Measurements from ENCODE around the gene SENP5. TPM values are rescaled to one million over a fixed set of nuclear protein-coding genes. Genes with fewer than 3 reads are reported as not detected.

Gene SENP5
- polyA plus RNA-seq, 1 donor: 40.4 TPM

DNA sequence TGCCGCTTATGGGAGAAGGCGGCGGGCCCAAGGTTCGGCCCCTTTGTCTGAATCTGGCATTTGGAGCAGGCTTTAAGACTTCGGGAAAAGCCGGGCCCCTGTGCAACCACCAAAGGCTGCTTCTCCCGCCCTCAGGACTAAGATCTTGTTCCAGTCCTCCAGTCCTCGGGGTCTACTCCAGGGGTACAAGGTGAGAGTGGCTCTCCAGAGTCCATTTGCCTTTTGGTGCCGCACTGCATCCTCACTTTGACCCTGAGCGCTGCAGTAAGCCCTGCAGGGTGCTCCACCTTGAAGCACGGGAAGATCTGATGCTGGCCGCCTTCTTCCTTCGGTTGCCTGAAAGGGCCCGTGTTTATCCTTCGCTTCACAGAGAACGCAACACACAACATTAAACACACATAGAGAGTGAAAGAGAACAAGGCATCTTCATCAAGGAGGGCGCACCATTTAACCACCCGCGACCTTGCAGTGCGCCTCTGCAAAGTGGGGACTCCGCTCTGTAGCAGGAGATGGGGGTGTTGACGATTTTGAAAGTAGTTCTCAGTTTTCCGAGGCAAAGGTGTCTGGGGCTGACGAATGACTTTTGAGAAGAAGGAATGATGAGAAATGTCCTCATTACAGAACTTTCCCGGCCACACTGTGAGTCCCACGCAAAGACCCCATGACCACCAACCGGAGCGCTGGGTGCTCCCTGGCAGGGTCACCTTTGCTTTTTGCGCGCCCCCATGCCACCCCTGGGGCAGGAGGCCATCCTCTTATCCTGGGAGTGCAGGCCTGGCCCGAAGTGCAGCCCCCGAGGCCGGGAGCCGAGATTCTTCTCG, 99.9 kb downstream of the SENP5 start:
- no peak for DNase-seq

GRCh38 chr3:196968233-196969133, 100.8 kb downstream of the SENP5 start, which contains the start of gene PIGZ:
TSS of gene PIGZ (minus strand) at chr3:196968833. CDS start at chr3:196952031, 16,802 bp downstream.
- no peak for DNase-seq

GRCh38 chr3:196969134-196969659, 101.5 kb downstream of the SENP5 start:
- DNase-seq: no peak

DNA sequence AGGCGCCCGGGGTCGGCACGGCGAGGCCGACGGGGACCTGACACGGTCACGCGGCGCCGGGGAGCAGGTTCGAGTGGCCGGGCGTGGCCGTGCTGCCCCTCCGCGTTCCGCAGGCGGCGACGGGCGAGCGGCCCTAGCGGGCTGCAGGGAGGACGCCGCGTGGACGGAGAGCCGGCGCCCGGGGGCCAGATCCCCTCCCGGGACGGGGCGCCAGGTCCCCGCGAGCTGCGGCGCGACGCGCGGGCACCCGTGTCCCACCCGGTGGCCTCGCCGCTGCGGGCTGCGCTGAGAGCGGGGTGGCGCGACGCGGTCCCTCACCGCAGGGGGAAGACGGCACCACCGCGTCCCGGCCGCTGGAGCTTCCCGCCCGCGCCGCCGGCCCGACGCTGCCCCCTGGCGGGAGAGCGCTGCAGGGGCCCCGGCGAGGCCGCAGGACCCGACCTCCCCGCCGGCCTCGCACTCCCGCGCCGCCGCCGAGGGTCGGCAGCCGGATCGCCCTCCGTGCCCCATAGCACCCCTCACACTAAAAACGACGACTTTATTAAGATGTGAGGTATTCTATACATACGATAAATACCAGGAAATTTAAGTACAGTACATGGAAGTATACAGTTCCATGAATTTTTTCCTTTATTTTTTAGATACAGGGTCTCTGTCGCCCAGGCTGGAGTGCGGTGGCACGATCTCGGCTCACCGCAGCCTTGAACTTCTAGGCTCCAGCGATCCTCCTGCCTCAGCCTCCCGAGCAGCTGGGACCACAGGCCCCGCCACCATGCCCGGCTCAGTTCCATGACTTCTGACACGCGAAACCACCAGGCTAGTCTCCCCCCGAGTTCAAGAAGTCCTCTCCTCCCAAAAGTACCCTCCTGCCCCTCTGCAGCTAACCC, 102.2 kb downstream of the SENP5 start:
- DNase-seq: no peak

DNA sequence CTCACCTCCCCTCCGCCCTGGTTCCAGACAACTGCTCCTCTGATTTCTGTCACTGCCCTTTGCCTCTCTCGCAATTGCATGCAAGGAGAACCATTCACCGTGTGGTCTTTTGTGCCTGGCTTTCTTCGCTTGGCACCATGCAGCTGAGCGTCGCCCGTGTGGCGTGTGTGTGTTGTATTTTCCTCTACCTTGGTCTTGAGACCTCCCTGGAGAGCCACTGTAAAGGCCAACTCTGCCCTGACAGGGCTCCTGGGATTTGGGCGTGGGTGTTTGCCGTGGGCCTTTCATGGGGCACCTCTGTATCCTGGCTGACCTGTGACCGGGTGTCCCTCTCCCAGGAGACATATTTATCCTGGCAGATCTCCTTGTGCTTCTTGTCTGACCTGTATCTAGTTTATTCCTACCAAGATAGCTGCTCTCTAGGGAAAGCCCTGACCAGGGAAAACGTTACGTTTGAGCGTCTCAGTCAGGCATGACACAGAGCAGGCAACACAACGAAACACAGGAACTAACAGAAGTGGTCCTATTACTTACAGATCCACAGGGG, 102.9 kb downstream of the SENP5 start:
- no peak for DNase-seq

- no peak for DNase-seq
Measured at GRCh38 chr3:196971094-196971698, 103.5 kb downstream of the SENP5 start.

- DNase-seq: no peak
Measured at GRCh38 chr3:196974661-196975060, 106.9 kb downstream of the SENP5 start.

- DNase-seq: no peak
Measured at GRCh38 chr3:196975349-196975748, 107.6 kb downstream of the SENP5 start.

- no peak for DNase-seq
Measured at GRCh38 chr3:196976941-196977340, 109.2 kb downstream of the SENP5 start.

GRCh38 chr3:196979545-196979944, 111.8 kb downstream of the SENP5 start:
- DNase-seq: no peak

DNA sequence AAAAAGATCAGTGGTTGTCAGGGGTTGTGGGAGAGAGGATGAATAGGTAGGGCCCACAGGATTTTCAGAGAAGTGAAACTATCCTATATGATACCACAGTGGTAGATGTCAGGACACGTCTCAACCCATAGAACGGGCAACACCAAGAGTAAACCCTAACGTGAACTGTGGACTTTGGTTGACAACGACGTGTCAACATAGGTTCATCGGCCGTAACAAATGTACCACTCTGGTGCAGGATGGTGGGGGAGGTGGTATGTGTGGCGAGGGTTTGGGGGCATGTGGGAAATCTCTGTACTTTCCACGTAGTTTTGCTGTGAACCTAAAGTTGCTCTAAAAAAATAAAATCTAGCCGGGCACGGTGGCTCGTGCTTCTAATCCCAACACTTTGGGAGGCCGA, 113.9 kb downstream of the SENP5 start:
- DNase-seq: no peak

GRCh38 chr3:196983186-196983585, 115.5 kb downstream of the SENP5 start:
- no peak for DNase-seq

Other genes starting within 250 kb of the SENP5 start
- gene NRROS, start 228.2 kb upstream of the SENP5 start, polyA plus RNA-seq (ENCODE audit: insufficient read length): 2.6 TPM
- 4.9 TPM for gene CEP19, start 155.7 kb upstream of the SENP5 start, polyA plus RNA-seq (ENCODE audit: insufficient read length)
- 32.5 TPM for gene PIGX, start 155.5 kb upstream of the SENP5 start, polyA plus RNA-seq (ENCODE audit: insufficient read length)
- gene PAK2, start 128.1 kb upstream of the SENP5 start, polyA plus RNA-seq (ENCODE audit: insufficient read length): 88.6 TPM
- gene NCBP2, start 74.6 kb downstream of the SENP5 start, polyA plus RNA-seq (ENCODE audit: insufficient read length): 110 TPM
- 1.8 TPM for gene PIGZ, start 100.9 kb downstream of the SENP5 start, polyA plus RNA-seq (ENCODE audit: insufficient read length)
- gene MELTF, start 161.9 kb downstream of the SENP5 start, polyA plus RNA-seq (ENCODE audit: insufficient read length): 2.6 TPM